H7 (cell line): ENCODE data around the gene DUS2. TPM values are rescaled to one million over a fixed set of nuclear protein-coding genes. Genes with fewer than 3 reads are reported as not detected.

Source experiments
- DNase-seq: peaks from one replicate; pipeline ENCODE4 v3.0.0; 2012
- H3K27me3 ChIP-seq: 2 replicates; pipeline ENCODE4 v1.6.0; 2011; ENCODE audit warnings: mild to moderate bottlenecking, low read length; ENCODE audit not compliant: control insufficient read depth, insufficient read depth
- H3K36me3 ChIP-seq: replicated peaks from 2 replicates; pipeline ENCODE4 v1.5.1; 2011; ENCODE audit warnings: low read length; ENCODE audit not compliant: control insufficient read depth, insufficient read depth
- H3K4me3 ChIP-seq: 2 replicates; pipeline ENCODE4 v1.5.1; 2011; ENCODE audit warnings: low read depth, mild to moderate bottlenecking, control low read depth, low read length, moderate library complexity; ENCODE audit not compliant: insufficient read depth
- total RNA-seq: library from RNA; depleted of rRNA; stranded (reverse); fragments of >200 nt; shearing (Covaris generic); gene quantifications from 2 replicates; pipeline ENCODE4 v1.2.3, GENCODE V29; 2014

DUS2 gene
- total RNA-seq, 1 experiment from 2014 or later = 46.9 TPM

DNA sequence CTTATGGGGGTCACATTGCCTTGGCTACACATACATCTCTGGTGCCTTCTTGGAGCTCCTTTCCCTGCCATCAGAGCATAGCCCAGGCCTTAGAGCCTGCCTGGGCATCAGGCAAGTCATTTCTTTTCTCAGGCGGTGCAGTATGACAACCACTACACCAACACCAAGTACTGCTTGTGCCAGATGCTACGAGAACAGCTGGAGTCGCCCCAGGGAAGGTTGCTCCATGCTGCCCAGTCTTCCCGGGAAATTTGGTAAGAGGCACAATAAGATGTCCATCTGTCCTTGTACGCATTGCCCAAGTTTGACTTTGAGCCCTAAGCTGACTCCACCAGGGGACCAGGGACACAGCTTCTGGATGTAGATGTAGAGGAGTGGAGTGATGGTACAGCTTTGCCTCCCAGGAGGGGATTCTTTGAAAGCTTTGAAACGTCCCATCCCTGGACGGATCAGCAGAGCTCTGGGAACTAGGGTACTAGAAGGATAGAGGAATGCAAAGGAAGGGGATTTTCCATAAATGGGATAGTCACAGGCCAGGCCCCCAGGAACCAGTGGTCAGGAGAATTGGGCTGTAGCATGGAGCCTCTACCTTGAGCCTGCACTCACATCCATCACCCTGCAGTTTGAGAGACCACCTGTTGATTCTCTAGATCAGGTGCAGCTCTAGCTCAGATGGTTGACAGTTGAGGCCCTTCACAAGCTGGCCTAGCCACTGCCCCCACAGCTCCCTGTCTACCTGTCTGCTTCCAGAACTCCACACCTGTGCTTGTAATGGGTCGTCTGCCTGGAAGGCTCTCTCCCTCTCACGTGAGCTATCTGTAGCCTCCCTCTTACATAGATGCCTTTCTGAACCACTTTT is 51.0 kb downstream of the DUS2 start:
- no peak for DNase-seq
- Histone ChIP-seq H3K4me3 (no peak overlapping the region), H3K27me3 (no peaks in the 10 kb centered on the region), H3K36me3 (peaks cover 48% of the 10 kb centered on the region)

DNA sequence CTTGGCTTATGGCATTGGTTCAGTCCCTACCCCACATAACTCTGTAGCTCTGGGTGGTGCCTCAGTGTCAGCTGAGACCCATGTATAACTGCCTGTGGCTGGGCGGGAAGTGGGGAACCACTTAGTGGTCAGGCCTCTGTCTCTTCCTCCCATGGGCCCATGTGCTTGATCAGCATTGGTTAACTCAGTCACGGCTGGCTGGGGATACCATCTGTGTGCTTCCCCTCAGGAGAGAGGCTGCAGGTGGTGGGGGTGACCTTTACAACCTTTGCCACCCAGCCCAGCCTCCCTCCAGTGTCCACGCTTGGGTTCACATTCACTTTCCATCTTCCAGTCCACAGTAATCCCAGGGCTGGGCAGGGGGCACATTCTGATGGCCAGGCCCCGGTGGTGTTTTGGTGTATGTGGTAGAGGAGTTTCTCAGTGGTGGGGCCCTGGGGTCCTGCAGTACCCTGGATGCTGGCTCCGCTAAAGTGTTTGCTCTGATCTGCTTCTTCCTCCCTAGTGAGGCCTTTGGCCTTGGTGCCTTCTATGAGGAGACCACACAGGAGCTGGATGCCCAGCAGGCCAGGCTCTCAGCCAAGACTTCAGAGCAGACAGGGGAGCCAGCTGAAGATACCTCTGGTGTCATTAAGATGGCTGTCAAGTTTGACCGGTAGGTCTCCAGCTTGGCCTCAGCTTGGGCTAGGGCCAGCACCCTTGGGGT is 51.9 kb downstream of the DUS2 start:
- Histone ChIP-seq H3K27me3 (no peaks in the 10 kb centered on the region), H3K36me3 (peaks cover 45% of the 10 kb centered on the region), H3K4me3 (no peak overlapping the region)
- no peak for DNase-seq

DNA sequence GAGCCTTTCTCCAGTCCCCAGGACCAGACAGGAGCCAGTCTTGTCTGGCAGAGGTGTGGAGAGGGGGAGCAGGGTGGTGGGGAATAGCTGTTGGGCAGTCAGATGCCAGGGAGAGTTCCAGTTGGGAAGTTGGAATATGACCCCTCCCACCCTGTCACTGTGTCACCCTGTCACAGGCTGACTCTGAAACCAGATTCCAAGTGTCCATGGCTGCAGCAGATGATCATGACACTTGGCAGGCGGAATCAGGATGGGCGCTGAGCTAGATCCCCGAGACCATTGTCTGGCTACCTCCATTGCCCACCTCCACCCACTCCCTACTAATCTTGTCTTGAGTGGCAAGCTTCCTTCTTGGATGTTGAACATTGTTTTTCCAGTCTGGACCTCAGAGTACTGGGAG is 52.9 kb downstream of the DUS2 start:
- no peak for DNase-seq
- Histone ChIP-seq H3K36me3 (peaks cover 41% of the 10 kb centered on the region), H3K4me3 (no peak overlapping the region), H3K27me3 (no peaks in the 10 kb centered on the region)

DNA sequence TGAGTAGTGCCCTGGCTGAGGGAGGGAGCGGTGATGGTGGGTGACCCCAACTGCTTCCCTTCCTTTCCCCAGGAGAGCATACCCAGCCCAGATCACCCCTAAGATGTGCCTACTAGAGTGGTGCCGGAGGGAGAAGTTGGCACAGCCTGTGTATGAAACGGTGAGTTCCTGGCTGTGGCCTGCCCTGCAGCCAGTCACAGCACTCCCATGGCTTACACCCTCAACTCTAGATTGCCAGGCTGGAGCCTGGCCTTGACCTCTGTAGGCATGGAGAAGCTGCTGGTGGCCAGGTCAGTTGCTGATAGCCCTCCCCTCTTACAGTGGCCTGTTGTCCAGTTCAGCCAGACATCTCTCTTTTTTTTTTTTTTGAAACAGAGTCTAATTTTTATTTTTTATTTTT is 53.5 kb downstream of the DUS2 start:
- no peak overlapping the region for H3K4me3 ChIP-seq
- H3K27me3 ChIP-seq = no peaks in the 10 kb centered on the region
- DNase-seq = peak; percentile 4
- peaks cover 39% of the 10 kb centered on the region for H3K36me3 ChIP-seq

DNA sequence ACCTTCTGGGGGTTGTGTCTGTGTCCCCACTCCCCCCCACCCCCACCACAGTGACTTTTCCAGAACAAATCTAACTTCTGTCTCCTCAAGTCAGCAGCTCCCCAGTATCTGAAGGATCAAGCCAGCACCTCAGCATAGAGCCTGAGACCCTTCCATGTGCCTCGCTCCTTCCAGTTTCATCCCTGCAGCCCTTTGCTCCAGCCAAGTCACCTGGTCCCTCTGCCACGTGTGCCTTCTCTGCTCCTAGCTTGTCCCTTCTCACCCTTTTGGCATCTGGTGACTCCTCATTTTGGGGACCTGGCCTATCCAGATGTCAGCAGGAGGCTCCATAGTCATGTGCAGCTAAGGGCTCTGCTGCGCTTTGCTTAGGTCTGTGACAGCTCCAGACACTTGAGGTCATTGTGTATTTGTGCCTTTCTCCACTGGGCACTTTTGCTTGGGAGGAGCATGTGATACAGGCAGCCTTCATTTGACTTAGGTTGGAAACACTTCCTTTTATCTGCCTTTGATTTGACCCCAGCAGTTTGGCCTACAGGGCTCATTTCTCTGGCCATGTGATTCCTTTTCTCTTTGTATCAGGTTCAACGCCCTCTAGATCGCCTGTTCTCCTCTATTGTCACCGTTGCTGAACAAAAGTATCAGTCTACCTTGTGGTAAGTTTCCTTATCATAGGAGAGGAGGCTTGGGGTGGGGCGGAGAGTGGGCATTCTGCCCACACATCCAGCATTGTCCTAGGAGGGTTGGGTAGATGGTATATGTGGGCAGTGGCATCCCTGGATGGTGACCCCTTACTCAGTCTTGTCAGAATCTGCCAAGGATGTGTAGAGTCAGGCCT is 55.0 kb downstream of the DUS2 start:
- no peak for DNase-seq

DNA sequence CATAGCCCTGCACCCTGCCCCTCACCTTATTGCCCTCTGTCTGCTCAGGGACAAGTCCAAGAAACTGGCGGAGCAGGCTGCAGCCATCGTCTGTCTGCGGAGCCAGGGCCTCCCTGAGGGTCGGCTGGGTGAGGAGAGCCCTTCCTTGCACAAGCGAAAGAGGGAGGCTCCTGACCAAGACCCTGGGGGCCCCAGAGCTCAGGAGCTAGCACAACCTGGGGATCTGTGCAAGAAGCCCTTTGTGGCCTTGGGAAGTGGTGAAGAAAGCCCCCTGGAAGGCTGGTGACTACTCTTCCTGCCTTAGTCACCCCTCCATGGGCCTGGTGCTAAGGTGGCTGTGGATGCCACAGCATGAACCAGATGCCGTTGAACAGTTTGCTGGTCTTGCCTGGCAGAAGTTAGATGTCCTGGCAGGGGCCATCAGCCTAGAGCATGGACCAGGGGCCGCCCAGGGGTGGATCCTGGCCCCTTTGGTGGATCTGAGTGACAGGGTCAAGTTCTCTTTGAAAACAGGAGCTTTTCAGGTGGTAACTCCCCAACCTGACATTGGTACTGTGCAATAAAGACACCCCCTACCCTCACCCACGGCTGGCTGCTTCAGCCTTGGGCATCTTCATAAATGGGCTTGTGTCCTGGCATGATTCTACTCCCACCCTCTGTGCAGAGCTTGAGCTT is 55.8 kb downstream of the DUS2 start:
- no peak overlapping the region for H3K4me3 ChIP-seq
- peak; percentile 8 for DNase-seq
- H3K36me3 ChIP-seq = peaks cover 31% of the 10 kb centered on the region

More for the DNA sequence above, 55.0 kb downstream of the DUS2 start:
- no peak overlapping the region for H3K4me3 ChIP-seq
- peaks cover 33% of the 10 kb centered on the region for H3K36me3 ChIP-seq
- H3K27me3 ChIP-seq = no peaks in the 10 kb centered on the region

DNA sequence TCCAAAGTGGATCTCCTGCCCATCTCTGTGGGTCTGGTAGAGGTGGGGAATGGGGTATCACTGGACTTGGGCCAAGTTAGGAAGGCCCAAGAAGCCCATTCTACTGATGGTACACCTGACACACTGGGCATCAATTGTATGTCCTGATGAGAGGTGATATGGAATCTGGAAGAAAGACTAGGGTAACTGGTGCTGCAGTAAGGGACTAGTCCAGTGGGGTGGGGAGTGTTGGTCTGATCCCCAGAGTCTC is 56.2 kb downstream of the DUS2 start:
- Histone ChIP-seq H3K27me3 (no peaks in the 10 kb centered on the region), H3K4me3 (no peak overlapping the region), H3K36me3 (peaks cover 27% of the 10 kb centered on the region)
- no peak for DNase-seq

More for the DNA sequence above, 55.8 kb downstream of the DUS2 start:
- no peaks in the 10 kb centered on the region for H3K27me3 ChIP-seq

DNA sequence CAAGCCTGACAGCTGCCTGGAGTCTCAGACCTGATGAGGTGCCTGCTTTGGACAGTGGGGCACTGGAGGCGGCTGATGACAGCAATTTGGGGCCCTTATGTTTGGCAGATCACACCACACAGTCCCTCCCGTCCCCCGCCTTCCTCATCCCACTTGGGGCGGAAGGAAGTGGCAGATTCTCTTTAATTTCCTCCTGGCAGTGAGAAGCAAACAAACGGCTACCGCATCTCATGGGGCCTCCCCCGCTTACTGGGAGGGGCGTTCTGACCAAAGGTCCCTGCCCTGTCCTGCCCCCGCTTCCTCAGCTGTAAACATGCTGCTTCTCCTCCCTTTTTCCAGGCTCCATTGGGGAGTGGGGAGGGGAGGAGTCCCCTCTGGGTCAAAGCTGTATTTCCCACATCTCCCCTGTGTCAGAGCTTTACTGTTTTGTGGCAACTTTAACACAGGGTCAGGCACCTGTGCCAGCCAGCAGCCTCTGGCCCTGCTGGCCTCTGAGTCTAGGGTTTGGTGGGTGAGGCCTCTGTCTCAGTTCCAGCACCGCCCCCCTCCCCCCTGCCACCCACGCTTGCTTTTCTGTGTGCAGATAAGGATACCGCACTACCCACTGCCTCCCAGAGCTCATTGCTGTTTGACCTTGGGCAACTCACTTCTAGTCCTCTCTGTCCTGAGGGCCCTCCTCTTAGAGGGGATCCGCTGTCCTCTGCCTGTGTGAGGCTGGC is 56.7 kb downstream of the DUS2 start:
- Histone ChIP-seq H3K27me3 (no peaks in the 10 kb centered on the region), H3K4me3 (no peak overlapping the region), H3K36me3 (peaks cover 22% of the 10 kb centered on the region)
- peak; percentile 32 for DNase-seq

DNA sequence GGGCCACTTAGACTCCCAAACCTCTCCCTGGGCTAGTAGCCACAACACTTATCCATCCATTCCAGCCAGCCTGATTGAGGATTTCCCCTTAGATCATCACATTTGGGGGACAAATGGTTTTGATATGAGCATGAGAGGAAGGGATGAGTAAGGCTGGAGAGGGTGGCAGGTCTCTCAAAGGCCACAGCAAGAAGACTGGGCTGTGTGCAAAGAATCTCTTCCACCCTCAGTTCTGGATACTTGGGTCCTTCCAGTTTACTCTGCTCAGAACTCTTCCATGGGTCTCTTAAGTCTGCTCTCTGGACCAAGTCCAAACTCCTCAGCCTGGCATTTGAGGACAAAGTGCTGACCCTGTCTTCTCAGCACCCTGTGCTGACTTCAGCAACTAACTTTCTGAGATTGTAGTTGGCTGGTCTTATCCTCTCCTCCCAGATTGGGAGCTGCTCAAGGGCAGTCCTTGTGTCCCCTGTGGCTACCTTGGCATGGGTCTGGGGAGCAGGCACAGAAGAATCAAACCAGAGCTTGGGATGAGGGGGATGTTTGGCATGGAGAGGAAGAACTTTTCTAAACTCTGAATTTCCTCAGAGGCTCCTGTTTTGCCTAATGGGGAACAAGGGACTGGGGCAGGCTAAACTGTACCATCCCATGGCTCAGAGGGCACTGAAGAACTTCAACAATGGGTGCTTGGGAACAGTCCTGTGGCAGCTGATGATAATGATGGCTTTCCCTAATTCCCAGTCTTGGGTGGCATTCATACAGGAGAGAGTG is 59.0 kb downstream of the DUS2 start:
- Histone ChIP-seq H3K27me3 (no peaks in the 10 kb centered on the region), H3K36me3 (peaks cover 7% of the 10 kb centered on the region), H3K4me3 (no peak overlapping the region)
- peak; percentile 4 for DNase-seq

DNA sequence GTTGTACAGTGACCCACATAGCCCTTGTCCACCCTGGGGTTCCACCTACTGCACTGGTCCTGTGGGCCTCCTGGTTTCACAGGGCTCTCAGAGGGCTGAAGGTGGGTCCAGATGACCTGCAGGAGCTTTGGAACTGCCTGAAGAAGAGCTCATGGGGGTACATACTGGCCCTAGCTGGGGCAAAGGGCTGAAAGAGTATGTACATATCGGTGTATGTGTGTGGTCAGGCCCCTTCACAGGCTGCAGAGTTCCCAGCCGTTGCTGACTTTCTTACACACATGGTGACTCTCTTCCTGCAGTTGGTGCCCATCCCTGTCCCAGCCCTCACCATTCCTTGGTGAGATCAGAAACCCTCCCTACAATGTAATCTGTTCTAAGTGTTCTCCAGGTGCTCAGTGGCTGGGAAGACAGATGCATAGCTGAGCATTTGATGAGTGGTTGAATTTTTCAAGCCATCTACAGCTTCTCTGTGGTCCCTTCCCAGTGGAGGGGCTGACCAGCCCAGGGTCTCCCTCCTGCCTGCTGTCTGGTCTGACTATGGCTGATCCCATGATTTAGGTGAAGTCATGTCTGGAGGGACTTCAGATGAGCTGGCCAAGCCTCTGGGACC is 59.6 kb downstream of the DUS2 start:
- DNase-seq = peak; percentile 3
- Histone ChIP-seq H3K4me3 (no peak overlapping the region), H3K27me3 (no peaks in the 10 kb centered on the region)

DNA sequence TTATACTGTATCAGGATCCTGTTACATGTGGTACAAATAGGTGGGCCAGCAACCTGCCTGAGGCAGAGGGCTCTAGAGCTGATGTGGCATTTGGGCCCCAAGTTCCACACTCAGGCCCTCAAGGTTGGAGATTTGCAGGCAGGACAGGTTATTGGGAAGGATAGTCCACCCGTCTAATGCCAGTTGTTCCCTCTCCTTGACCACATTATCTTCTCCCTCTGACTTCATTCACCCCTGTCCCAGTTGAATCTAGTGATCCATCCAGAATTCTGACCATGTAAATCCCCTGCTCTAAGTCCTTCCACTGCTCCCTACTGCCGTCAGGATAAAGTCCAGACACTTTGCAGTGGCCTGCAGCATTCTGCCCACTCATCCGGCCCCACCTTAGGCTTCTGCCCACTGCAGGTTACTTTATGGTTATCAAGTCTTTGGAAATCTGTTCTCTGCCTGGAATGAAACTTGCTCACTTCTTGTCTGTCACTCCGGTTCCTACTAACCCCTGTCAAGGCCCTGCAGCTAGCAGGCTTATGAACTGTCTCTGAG is 60.2 kb downstream of the DUS2 start:
- Histone ChIP-seq H3K27me3 (no peaks in the 10 kb centered on the region), H3K36me3 (peaks cover 1% of the 10 kb centered on the region; the same call in 1 of the 2 replicates), H3K4me3 (no peak overlapping the region)
- peak; percentile 2 for DNase-seq

More for the DNA sequence above, 59.6 kb downstream of the DUS2 start:
- peaks cover 5% of the 10 kb centered on the region for H3K36me3 ChIP-seq

DNA sequence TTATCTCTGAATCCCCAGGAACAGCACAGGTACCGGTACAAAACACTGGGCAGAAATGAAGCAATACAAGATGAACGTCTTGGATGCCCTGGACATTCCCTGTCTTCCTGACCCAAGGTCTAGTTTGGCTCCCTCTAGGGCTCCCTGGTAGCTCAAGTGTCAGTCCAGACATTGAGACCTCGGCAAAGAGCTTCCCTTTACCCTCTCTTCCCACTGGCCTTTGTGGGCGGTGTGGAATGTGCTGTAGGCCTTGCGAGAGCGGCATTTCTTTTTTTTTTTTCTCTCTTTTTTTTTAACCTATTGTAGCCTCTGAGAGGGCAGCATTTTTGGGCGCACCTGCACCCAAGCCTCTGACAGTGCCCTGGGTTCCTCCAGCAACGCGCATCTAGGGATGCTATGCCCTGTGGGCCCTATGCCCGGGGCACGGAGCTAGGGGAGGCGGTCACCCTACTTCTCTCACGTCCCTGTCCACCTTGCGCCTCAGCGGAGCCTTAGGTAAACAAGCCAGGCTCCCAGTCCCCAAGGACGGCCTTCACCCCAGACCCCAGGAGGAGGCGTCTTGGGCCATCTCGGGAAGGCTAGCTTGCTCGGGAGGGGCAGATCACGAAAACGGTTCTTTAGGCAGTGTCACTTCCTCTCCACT is 60.9 kb downstream of the DUS2 start:
- Histone ChIP-seq H3K36me3 (no peaks in the 10 kb centered on the region; the same call in 1 of the 2 replicates), H3K27me3 (no peaks in the 10 kb centered on the region)

More for the DNA sequence above, 60.9 kb downstream of the DUS2 start:
- peak overlapping the region; percentile 73 for H3K4me3 ChIP-seq
- DNase-seq = peak; percentile 62
